Stimulated activated naive CD4-positive, alpha-beta T cell (primary cell): ENCODE measurements around the gene PPP3R2.
"Not testable (repeated sequence)": the region's sequence is repeated elsewhere in the genome, so short reads cannot be mapped to it uniquely, and the experiment has no call there.

Source experiments
- DNase-seq, 6 experiments: peaks; one replicate each; lab custom pipeline; 2025; lab: John Stamatoyannopoulos, UW

PPP3R2 gene

DNA sequence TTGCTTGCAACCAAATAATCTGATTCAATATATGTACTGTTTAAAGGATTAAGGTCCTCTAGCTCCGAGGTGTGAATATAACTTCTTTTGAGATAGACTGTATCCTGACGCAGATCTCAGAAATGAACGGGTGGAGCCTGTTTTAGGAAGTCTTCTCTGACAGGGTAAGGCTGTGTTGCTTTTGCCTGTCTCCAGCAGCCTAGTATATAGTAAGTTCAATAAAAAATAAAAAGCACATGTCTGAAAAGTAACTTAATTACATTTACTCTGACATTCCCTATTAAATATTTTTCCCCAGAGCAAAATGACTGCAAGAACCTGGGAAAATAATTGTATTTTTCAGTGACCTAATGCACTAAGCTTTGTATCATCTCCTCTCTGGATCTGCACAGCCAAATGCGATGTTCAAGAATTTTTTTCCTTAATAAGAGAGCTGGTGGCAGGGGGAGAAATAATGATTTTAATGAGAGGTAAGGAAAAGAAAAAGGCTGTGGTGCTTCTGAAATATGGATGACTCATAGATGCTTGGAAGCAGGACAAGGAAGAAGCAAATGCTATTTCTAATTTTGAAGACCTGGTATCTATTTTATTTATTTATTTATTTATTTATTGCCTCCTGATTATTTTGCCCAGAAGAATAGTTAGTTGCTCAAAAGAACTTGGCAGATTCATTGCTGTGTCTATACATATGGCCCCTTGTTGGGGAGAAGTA is 7.3 kb downstream of the PPP3R2 start:
- no peak for DNase-seq

- no peak for DNase-seq
Observed at GRCh38 chr9:101586651-101587050, 8.1 kb downstream of the PPP3R2 start.

- DNase-seq = no peak
Observed at GRCh38 chr9:101585740-101586139, 9.0 kb downstream of the PPP3R2 start.

DNA sequence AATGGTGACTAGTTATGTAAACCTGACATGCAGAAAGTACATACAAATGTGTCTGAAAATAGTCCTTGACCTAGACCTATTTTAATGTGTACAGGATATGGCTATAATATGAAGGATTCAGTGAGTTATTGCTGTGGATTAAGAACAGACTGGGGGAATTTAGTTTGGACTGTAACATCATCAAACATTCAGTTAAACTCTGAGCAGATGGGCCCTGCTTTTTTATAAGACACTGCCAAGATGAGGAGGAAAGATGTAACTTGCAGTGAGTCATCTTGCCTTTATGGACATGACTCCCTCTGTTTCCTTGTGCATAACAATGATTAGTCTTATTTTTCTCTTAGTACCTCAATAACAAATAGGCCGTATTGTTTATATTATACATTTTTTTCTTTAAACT is 12.2 kb downstream of the PPP3R2 start:
- no peak for DNase-seq

- no peak for DNase-seq
Observed at GRCh38 chr9:101579711-101580545, 14.8 kb downstream of the PPP3R2 start.

DNA sequence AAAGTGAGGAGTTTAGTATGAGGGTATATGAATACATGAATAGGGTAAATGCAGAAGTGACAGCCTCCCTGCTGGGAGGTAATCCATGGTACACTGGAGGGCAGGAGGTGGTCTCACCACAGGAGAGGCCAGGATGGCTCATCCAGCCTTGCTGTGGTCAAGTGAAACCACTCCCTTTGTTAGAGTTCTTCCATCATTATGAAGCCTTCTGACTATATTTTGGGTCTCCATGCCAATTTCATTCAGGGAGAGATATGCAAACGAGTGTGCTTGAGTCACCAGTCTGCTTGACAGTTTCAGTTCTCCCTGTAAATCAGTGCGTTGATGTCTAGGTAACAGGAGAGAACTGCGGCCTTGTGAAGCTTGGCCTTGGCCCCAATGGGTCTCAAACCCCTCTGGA is 16.4 kb downstream of the PPP3R2 start:
- no peak for DNase-seq

GRCh38 chr9:101574731-101575333 is 19.9 kb downstream of the PPP3R2 start:
- no peak for DNase-seq

DNA sequence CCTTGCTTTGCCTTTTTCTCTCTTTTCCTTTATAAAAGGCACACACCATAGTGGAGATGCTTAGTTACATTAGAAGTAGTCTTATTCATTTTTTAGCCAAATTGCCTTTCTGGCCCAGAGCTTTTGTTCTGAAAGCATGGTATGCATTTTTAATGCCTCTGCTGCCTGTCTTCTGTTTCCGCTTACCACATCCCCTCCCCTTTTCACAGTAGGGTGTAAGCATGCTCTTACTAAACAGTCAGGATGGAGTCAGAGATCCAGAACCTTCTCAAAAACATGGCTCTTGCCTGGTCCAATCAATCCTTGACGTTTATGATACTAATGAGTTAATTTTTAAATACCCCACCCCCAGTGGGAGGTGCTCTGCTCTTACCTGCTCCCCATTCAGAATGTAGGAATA is 22.5 kb downstream of the PPP3R2 start:
- DNase-seq = peak in 3 of 6 experiments; percentile 8 to 28 (median 15)

DNA sequence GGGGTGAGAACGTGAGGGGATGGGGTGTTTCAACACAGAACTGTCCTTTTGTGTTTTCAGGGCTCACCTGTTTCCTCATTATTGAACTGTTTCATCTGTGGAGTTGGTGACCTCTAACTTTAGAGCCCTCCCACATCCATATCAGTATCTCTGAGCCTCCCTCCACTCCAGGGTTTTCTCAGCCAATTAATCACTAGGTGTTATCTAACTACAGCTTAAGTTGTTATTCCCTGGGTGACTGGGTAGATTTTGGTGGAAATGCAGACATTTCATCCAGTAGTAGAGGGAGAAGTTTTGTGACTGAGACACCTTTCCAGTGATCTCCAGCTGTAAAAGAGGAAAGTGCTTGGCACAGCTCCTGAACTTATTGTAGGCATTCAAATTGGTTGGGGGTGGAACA is 23.7 kb downstream of the PPP3R2 start:
- DNase-seq = no peak

GRCh38 chr9:101569741-101570501 is 24.8 kb downstream of the PPP3R2 start:
- DNase-seq = peak in 3 of 6 experiments; percentile 83 to 89 (median 88)

GRCh38 chr9:101567725-101568350 is 26.9 kb downstream of the PPP3R2 start:
- no peak for DNase-seq

DNA sequence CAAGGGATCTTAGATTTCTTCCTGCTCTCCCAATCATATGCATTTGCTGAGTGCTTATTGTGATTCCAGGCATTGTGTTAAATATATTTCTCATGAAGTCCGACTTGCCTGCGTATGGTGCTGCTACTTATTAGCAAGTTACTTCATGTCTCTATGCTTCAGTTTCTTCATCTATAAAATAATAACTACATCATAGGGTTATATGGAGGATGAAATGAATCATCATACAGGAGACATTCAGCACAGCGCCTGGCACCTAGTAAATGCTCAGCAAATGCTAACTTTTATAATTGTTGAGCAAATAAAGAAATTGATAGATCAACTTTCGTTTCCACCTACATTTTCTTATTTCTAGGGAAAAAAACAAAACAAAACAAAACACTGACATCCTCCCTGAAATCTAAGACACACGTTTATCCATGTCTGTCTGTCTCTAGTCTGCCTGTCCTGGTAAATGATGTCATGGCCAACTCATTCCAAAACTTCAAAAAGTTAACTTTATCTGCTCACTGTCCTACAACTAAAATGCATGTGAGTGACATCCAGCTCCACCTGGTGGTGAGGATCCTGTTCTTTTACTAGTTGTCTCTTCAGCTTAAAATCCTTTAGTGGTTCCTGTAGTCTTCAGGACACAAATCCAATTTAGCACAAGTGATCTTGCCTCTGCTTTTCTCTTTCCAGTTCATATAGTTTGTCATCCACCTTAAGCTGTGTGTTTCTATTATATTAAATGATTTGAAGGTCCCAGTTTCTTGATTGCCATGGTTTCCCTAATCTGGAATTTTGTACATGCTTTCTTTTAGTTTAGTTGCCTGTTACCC is 27.7 kb downstream of the PPP3R2 start:
- DNase-seq = peak in 3 of 6 experiments; percentile 10 to 26 (median 20)

DNA sequence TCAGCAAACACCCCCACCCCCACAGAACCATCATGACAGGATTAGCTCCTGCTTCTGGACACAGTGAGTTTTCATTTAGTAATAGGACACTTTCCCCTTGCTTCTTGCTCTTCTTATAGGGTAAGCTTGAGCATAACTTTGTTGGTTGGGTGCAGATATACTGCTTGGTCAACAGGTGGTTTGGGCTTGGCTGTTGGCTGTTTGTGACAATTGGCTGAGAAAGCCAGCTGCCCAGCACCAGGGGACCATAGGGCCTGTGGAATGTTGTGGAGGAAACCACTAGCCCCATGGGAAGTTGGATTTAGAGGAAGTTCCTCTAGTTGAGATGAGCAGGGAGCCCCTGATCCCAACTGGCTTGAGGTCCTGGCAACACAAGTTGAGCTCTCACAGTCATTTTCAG is 30.5 kb downstream of the PPP3R2 start:
- DNase-seq = no peak

- DNase-seq = no peak
Observed at GRCh38 chr9:101562966-101563365, 31.8 kb downstream of the PPP3R2 start.

GRCh38 chr9:101561740-101562139 is 33.0 kb downstream of the PPP3R2 start:
- no peak for DNase-seq

- DNase-seq = not testable (repeated sequence)
Observed at GRCh38 chr9:101549472-101550098, 45.2 kb downstream of the PPP3R2 start.

GRCh38 chr9:101543098-101543735 is 51.6 kb downstream of the PPP3R2 start:
- no peak for DNase-seq
